Endothelial cell of umbilical vein (primary cell): ENCODE data around the gene LTBP1. TPM values are rescaled to one million over a fixed set of nuclear protein-coding genes. Genes with fewer than 3 reads are reported as not detected.
A peak's percentile ranks its signal among the peaks of the same experiment; 100 is the strongest.
"Not testable (repeated sequence)": the region's sequence is repeated elsewhere in the genome, so short reads cannot be mapped to it uniquely, and the experiment has no call there.

Experiments used
- BruUV-seq: library from RNA; stranded (reverse); fragments of 400-500 nt; replicated peaks from 2 replicates; lab custom pipeline; 2021; lab: Mats Ljungman, UMichigan
- CTCF ChIA-PET: fragments of 300-600, 350-600 bp; sonication (Branson Sonifier 250); formaldehyde crosslinking; loops from one replicate; lab custom pipeline; 2021; ENCODE audit warnings: antibody characterized with exemption, inconsistent platforms; lab: Charles Lee
- POLR2A ChIA-PET: fragments of 300-600, 350-600 bp; sonication (Branson Sonifier 250); formaldehyde crosslinking; loops from one replicate; lab custom pipeline; 2021; ENCODE audit warnings: antibody characterized with exemption, inconsistent platforms; lab: Charles Lee
- DNase-seq: peaks from one replicate; pipeline ENCODE4 v3.0.0-alpha.2; 2011; ENCODE audit warnings: low read depth, low spot score
- FAIRE-seq: peaks from 2 replicates; lab custom pipeline; 2011; peaks lifted over from hg19 to GRCh38; lab: Jason Lieb, UNC
- H2AFZ ChIP-seq: 2 replicates; pipeline ENCODE4 v1.6.0; 2012; ENCODE audit warnings: low read depth, low read length, control low read depth, inconsistent platforms
- H3K27ac ChIP-seq: 2 replicates; pipeline ENCODE4 v1.5.1; 2011; ENCODE audit warnings: low read depth, mild to moderate bottlenecking, control low read depth, low read length, moderate library complexity; ENCODE audit not compliant: insufficient read depth
- H3K27me3 ChIP-seq, 2 experiments: 2 replicates each; pipeline versions ENCODE4 v1.6.0 to v1.6.1; 2011; ENCODE audit warnings: low read length in 2 of 2, mixed read lengths in 1 of 2; ENCODE audit not compliant: control insufficient read depth in 2 of 2, insufficient read depth in 2 of 2
- H3K36me3 ChIP-seq, 2 experiments: 2 replicates in 1 of 2; 3 replicates in 1 of 2; pipeline ENCODE4 v1.5.1; 2011; ENCODE audit warnings: low read length in 2 of 2, mild to moderate bottlenecking in 1 of 2, moderate library complexity in 1 of 2; ENCODE audit not compliant: control insufficient read depth in 2 of 2, insufficient read depth in 2 of 2; ENCODE audit errors: extremely low read depth in 1 of 2
- H3K4me1 ChIP-seq: 3 replicates; pipeline ENCODE4 v1.5.1; 2011; ENCODE audit warnings: mild to moderate bottlenecking, low read length; ENCODE audit not compliant: control insufficient read depth, insufficient read depth; ENCODE audit errors: extremely low read depth
- H3K4me2 ChIP-seq: 2 replicates; pipeline ENCODE4 v1.6.1; 2011; ENCODE audit warnings: low read length, control low read depth, mixed read lengths; ENCODE audit not compliant: insufficient read depth
- H3K4me3 ChIP-seq, 3 experiments: fragments of 200-600 bp in 1 of 3; sonication (generic), shearing (Covaris generic) in 1 of 3; replicated peaks in 1 of 3; 2 replicates each; pipeline ENCODE4 v1.5.1; 2011 to 2016; ENCODE audit warnings: control low read depth in 3 of 3, low read length in 3 of 3, mild to moderate bottlenecking in 2 of 3, inconsistent platforms in 1 of 3, low read depth in 1 of 3, moderate library complexity in 1 of 3; ENCODE audit not compliant: insufficient read depth in 1 of 3
- H3K79me2 ChIP-seq: 2 replicates; pipeline ENCODE4 v1.6.0; 2012; ENCODE audit warnings: low read length, inconsistent platforms; ENCODE audit not compliant: control insufficient read depth, insufficient read depth
- H3K9ac ChIP-seq: replicated peaks from 2 replicates; pipeline ENCODE3; 2011; ENCODE audit warnings: low read length, control low read depth; ENCODE audit not compliant: insufficient read depth; ENCODE audit errors: extremely low read depth
- H3K9me1 ChIP-seq: replicated peaks from 3 replicates; pipeline ENCODE4 v1.6.0; 2011; ENCODE audit warnings: mild to moderate bottlenecking, low read length; ENCODE audit not compliant: control insufficient read depth, insufficient read depth; ENCODE audit errors: extremely low read depth
- H3K9me3 ChIP-seq: replicated peaks from 2 replicates; pipeline ENCODE4 v1.5.1; 2012; ENCODE audit warnings: low read length, inconsistent platforms; ENCODE audit not compliant: control insufficient read depth, insufficient read depth
- H4K20me1 ChIP-seq: replicated peaks from 2 replicates; pipeline ENCODE3; 2011; ENCODE audit warnings: mild to moderate bottlenecking, low read length; ENCODE audit not compliant: control insufficient read depth, insufficient read depth; ENCODE audit errors: extremely low read depth
- CTCF ChIP-seq, 2 donors: IDR thresholded peaks; 1 replicate in 1 of 2; 2 replicates in 1 of 2; pipeline ENCODE4 v1.5.1; 2011; ENCODE audit warnings: low read length in 2 of 2, mild to moderate bottlenecking in 2 of 2, moderate library complexity in 2 of 2, control low read depth in 1 of 2, inconsistent platforms in 1 of 2, low read depth in 1 of 2; ENCODE audit not compliant: insufficient read depth in 1 of 2; ENCODE audit errors: extremely low read depth in 1 of 2
- MYC ChIP-seq: IDR thresholded peaks from one replicate; pipeline ENCODE4 v1.6.1; 2011; ENCODE audit warnings: mild to moderate bottlenecking, low read depth, low read length
- dilution Hi-C: fragments of 300-500 bp; cut with MboI; formaldehyde crosslinking; loops from one replicate; pipeline ENCODE4 v1.15.0; 2019; ENCODE audit warnings: low sequenced_read_pairs; ENCODE audit not compliant: extremely low pct_ligation_motif_present
- intact Hi-C: fragments of 100-400 bp; cut with micrococcal nuclease; formaldehyde crosslinking; loops from one replicate; pipeline ENCODE4 v1.10.0; 2022
- polyA plus RNA-seq, 4 experiments: library from polyadenylated mRNA; depleted of rRNA in 3 of 4; stranded (reverse) in 3 of 4; unstranded in 1 of 4; fragments of >200 nt; gene quantifications; 2 replicates each; pipeline versions ENCODE4 v1.2.1 to v1.2.3, GENCODE V29; 2011 to 2012; ENCODE audit warnings: missing spikeins in 1 of 4
- total RNA-seq: library from RNA; stranded (reverse); gene quantifications from 2 replicates; pipeline ENCODE4 v1.2.3, GENCODE V29; 2021

The LTBP1 gene
- total and polyA plus RNA-seq, 2 donors (not counting 3 experiments of a cell fraction or from before 2014, with no cell fraction given), result 57.4 to 68.2 TPM

GRCh38 chr2:33441235-33441810, 494.6 kb downstream of the LTBP1 start:
- dilution Hi-C loops, result no loop called here
- CTCF ChIA-PET, result interaction anchor here (0.5 to 6.7 kb wide), 69 partner anchors 8 to 889 kb away, joined by 3 to 154 read pairs (median 4); partner anchors contain the start of genes FAM98A and RASGRP3
- DNase-seq, result peak; percentile 79

GRCh38 chr2:33442052-33442451, 495.3 kb downstream of the LTBP1 start:
- H3K9me3 ChIP-seq, H3K27me3 ChIP-seq, FAIRE-seq, H3K4me3 ChIP-seq, H4K20me1 ChIP-seq, H3K9ac ChIP-seq, H3K79me2 ChIP-seq, H3K9me1 ChIP-seq, H3K36me3 ChIP-seq, H2AFZ ChIP-seq, dilution Hi-C loops, H3K4me2 ChIP-seq, DNase-seq: not testable (repeated sequence)
- Histone ChIP-seq H3K4me1 (peaks cover 14% of the 10 kb centered on the region), H3K27ac (peak overlapping the region; percentile 58)
- ChIA-PET CTCF (interaction anchor here (1.0 to 6.7 kb wide), 9 partner anchors 9 to 408 kb away, joined by 3 to 154 read pairs (median 6); no protein-coding TSS in a partner anchor), POLR2A (interaction anchor here (0.7 kb wide), 1 partner anchor 16 kb away, joined by 4 read pairs; no protein-coding TSS in a partner anchor)
- intact Hi-C loops, result loop anchor here (5.0 kb wide), 1 partner anchor 420 kb away; no protein-coding TSS in a partner anchor
- BruUV-seq, result TSS peak; percentile 85

More at GRCh38 chr2:33441235-33441810, 494.6 kb downstream of the LTBP1 start:
- intact Hi-C loops, result loop anchor here (1.0 to 5.0 kb wide), 7 partner anchors 24 to 669 kb away; partner anchors contain the start of gene LTBP1
- peak; percentile 64 for FAIRE-seq
- BruUV-seq, result no TSS peak
- Histone ChIP-seq H3K27me3 (no peaks in the 10 kb centered on the region), H3K9me3 (no peaks in the 10 kb centered on the region), H3K4me1 (peaks cover 19% of the 10 kb centered on the region), H4K20me1 (no peaks in the 10 kb centered on the region), H3K9ac (no peak overlapping the region), H3K9me1 (no peaks in the 10 kb centered on the region), H2AFZ (no peak overlapping the region), H3K36me3 (no peaks in the 10 kb centered on the region), H3K27ac (no peak overlapping the region), H3K4me2 (no peak overlapping the region), H3K79me2 (no peaks in the 10 kb centered on the region), H3K4me3 (no peak overlapping the region)
- TF ChIP-seq CTCF (IDR thresholded peaks at IDR 0.05; ENCODE audit: extremely low read depth in 1 of 2, insufficient read depth in 1 of 2, low read depth in 1 of 2, low read length in 2 of 2) (peak; percentile 74), MYC (no peak)
- POLR2A ChIA-PET, result interaction anchor here (0.7 kb wide), 1 partner anchor 34 kb away, joined by 3 read pairs; no protein-coding TSS in a partner anchor
